Measurements from ENCODE around the gene CDC42. TPM values are rescaled to one million over a fixed set of nuclear protein-coding genes. Genes with fewer than 3 reads are reported as not detected.
A peak's percentile ranks its signal among the peaks of the same experiment; 100 is the strongest.

CDC42 gene
- polyA plus RNA-seq, 2 donors = 100 to 138 TPM

DNA sequence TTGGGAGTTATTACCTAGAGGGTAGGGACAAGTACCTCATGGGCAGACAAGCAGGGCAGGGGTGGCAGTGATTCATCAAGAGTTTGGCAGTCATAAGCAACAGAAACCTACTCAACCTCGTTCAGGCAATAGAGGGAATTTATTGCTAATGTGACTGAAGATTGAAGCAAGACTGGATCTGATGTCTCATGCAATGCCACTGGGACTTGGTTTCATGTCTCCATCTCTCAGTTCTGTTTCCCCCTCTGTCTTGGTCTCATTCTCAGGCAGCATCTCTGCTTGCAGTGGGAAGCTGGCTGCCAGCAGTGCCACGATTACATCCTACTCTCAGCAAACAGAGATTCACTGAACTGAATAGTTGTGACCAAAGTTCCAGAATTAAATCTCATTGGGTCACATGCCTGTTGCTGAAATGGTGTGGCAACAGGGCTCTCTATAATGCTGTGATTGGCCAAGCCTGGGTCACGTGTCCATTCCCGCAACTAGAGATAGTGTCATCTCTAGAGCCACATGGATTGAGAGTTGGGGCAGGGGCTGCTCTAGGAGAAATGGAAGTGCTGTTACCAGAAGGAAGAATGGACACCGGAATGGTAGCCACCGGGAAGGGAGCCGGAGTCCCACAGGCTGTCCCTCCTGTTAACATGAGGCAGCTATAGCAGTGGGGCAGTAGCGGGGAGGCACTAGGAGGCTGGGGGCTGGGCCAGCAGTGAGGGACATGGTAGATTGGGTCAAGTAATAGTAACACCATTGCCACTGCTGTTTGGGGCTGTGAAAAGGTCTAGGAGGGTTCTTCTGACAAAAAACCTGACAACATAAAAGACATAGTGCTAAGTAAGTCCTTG lies 3.9 kb upstream of the CDC42 start:
- Histone ChIP-seq H3K27ac (ENCODE audit: low read depth in 2 of 2, low read length in 1 of 2) (peak overlapping the region; percentile 80 to 91), H3K4me1 (ENCODE audit: control insufficient read depth in 2 of 2, insufficient read depth in 2 of 2, low read length in 1 of 2) (peaks cover 0 to 5% of the 10 kb centered on the region in 2 donors)
- 73% methylated on average over 8 of the region's 8 CpGs for WGBS, 2 donors

GRCh38 chr1:22050330-22050729 lies 2.2 kb upstream of the CDC42 start:
- Histone ChIP-seq H3K4me3 (ENCODE audit: low read depth in 1 of 2, low read length in 2 of 2) (no peak overlapping the region), H3K4me1 (ENCODE audit: control insufficient read depth in 2 of 2, insufficient read depth in 2 of 2, low read length in 1 of 2) (peaks cover under 1 to 5% of the 10 kb centered on the region in 2 donors), H3K36me3 (ENCODE audit: control insufficient read depth in 2 of 2, insufficient read depth in 2 of 2, low read length in 1 of 2) (no peaks in the 10 kb centered on the region), H3K27ac (ENCODE audit: low read depth in 2 of 2, low read length in 1 of 2) (no peak overlapping the region), H3K9me3 (ENCODE audit: control insufficient read depth in 2 of 2, insufficient read depth in 1 of 2, low read depth in 1 of 2, low read length in 1 of 2) (no peaks in the 10 kb centered on the region), H3K27me3 (ENCODE audit: control insufficient read depth in 1 of 2, insufficient read depth in 2 of 2, low read length in 2 of 2) (no peaks in the 10 kb centered on the region)
- WGBS, 2 donors = 97 to 100% methylated on average over 3 of the region's 3 CpGs

More for the DNA sequence above, 3.9 kb upstream of the CDC42 start:
- Histone ChIP-seq H3K9me3 (ENCODE audit: control insufficient read depth in 2 of 2, insufficient read depth in 1 of 2, low read depth in 1 of 2, low read length in 1 of 2) (no peaks in the 10 kb centered on the region), H3K4me3 (ENCODE audit: low read depth in 1 of 2, low read length in 2 of 2) (no peak overlapping the region), H3K27me3 (ENCODE audit: control insufficient read depth in 1 of 2, insufficient read depth in 2 of 2, low read length in 2 of 2) (no peaks in the 10 kb centered on the region), H3K36me3 (ENCODE audit: control insufficient read depth in 2 of 2, insufficient read depth in 2 of 2, low read length in 1 of 2) (no peaks in the 10 kb centered on the region)

- no peaks in the 10 kb centered on the region for H3K9me3 ChIP-seq (ENCODE audit: control insufficient read depth in 2 of 2, insufficient read depth in 1 of 2, low read depth in 1 of 2, low read length in 1 of 2)
- H3K4me1 ChIP-seq (ENCODE audit: control insufficient read depth in 2 of 2, insufficient read depth in 2 of 2, low read length in 1 of 2) = peaks cover 3 to 5% of the 10 kb centered on the region in 2 donors
- no peak overlapping the region for H3K27ac ChIP-seq (ENCODE audit: low read depth in 2 of 2, low read length in 1 of 2)
- no peaks in the 10 kb centered on the region for H3K27me3 ChIP-seq (ENCODE audit: control insufficient read depth in 1 of 2, insufficient read depth in 2 of 2, low read length in 2 of 2)
- H3K36me3 ChIP-seq (ENCODE audit: control insufficient read depth in 2 of 2, insufficient read depth in 2 of 2, low read length in 1 of 2) = no peaks in the 10 kb centered on the region
- WGBS, 2 donors = 86 to 91% methylated on average over 13 of the region's 13 CpGs
- no peak overlapping the region for H3K4me3 ChIP-seq (ENCODE audit: low read depth in 1 of 2, low read length in 2 of 2)
These were observed 848 bp upstream of the CDC42 start for GRCh38 chr1:22051607-22052114.

GRCh38 chr1:22053017-22053860 lies 730 bp downstream of the CDC42 start:
- 0 to 1% methylated on average over 36 to 70 of the region's 70 CpGs for WGBS, 2 donors

DNA sequence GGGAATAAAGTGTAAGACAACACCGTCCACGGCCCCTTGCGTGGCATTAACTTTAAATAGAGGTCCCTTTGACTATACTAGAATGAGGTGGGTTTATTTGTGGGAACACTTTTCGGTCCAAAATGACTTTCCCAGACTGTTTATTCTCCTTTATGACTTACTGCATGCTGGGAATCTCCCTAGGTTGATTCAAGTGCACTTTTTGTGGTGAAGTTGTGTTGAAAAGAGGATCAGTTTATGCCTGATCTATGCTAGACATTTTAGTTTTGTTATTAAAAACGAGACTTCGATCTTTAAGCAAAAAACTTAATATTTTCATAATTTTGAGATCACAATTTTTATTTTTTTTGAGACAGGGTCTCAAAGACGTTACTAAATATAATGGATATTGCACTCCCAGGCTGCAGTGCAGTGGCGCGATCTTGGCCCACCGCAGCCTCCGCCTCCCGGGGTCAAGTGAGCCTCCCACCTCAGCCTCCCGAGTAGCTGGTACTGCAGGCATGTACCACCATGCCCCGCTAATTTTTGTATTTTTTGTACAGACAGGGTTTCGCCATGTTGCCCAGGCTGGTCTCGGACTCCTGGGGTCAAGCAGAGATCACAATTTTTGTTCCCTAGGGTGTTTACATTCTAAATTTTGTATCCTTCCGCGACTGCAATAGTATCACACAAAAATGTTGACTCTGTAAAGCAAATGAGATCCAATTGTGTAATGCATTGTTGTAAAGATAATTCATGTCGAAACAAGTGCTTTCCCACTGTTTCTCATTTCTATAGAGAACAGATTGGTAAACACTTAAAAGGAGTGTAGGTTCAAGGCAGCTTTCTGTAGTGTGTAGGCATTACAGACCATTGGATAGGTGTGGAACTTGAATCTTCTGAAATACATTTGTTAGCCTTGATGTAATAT lies 1.6 kb downstream of the CDC42 start:
- H3K27ac ChIP-seq (ENCODE audit: low read depth in 2 of 2, low read length in 1 of 2) = peak overlapping the region; percentile 100
- H3K36me3 ChIP-seq (ENCODE audit: control insufficient read depth in 2 of 2, insufficient read depth in 2 of 2, low read length in 1 of 2) = no peaks in the 10 kb centered on the region
- no peaks in the 10 kb centered on the region for H3K27me3 ChIP-seq (ENCODE audit: control insufficient read depth in 1 of 2, insufficient read depth in 2 of 2, low read length in 2 of 2)
- H3K9me3 ChIP-seq (ENCODE audit: control insufficient read depth in 2 of 2, insufficient read depth in 1 of 2, low read depth in 1 of 2, low read length in 1 of 2) = no peaks in the 10 kb centered on the region
- H3K4me3 ChIP-seq (ENCODE audit: low read depth in 1 of 2, low read length in 2 of 2) = peak overlapping the region; percentile 80 to 99
- 33 to 41% methylated on average over 19 of the region's 19 CpGs for WGBS, 2 donors
- H3K4me1 ChIP-seq (ENCODE audit: control insufficient read depth in 2 of 2, insufficient read depth in 2 of 2, low read length in 1 of 2) = peaks cover 2 to 3% of the 10 kb centered on the region in 2 donors

More at GRCh38 chr1:22053017-22053860, 730 bp downstream of the CDC42 start:
- H3K36me3 ChIP-seq (ENCODE audit: control insufficient read depth in 2 of 2, insufficient read depth in 2 of 2, low read length in 1 of 2) = no peaks in the 10 kb centered on the region
- peak overlapping the region; percentile 80 to 99 for H3K4me3 ChIP-seq (ENCODE audit: low read depth in 1 of 2, low read length in 2 of 2)
- peaks cover 3 to 8% of the 10 kb centered on the region in 2 donors for H3K4me1 ChIP-seq (ENCODE audit: control insufficient read depth in 2 of 2, insufficient read depth in 2 of 2, low read length in 1 of 2)
- no peaks in the 10 kb centered on the region for H3K9me3 ChIP-seq (ENCODE audit: control insufficient read depth in 2 of 2, insufficient read depth in 1 of 2, low read depth in 1 of 2, low read length in 1 of 2)
- H3K27me3 ChIP-seq (ENCODE audit: control insufficient read depth in 1 of 2, insufficient read depth in 2 of 2, low read length in 2 of 2) = no peaks in the 10 kb centered on the region
- H3K27ac ChIP-seq (ENCODE audit: low read depth in 2 of 2, low read length in 1 of 2) = peak overlapping the region; percentile 100

DNA sequence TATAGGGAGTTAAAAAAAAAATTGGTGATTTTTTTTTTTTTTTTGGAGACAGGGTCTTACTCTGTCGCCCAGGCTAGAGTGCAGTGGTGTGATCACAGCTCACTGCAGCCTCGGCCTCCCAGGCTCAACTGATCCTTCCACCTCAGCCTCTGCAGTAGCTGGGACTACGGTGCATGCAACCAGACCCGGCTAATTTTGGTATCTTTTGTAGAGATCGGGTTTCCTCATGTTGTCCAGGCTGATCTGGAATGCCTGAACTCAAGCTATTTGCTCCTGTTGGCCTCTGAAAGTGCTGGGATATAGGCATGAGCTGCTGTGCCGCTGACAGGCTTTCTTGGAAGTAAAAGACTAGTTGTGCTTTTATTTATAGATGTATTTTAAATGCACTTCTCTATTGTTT lies 3.0 kb downstream of the CDC42 start:
- peak overlapping the region in 1 of 2 donors; percentile 55 for H3K27ac ChIP-seq (ENCODE audit: low read depth in 2 of 2, low read length in 1 of 2)
- H3K27me3 ChIP-seq (ENCODE audit: control insufficient read depth in 1 of 2, insufficient read depth in 2 of 2, low read length in 2 of 2) = no peaks in the 10 kb centered on the region
- WGBS, 2 donors = 53 to 60% methylated on average over 6 of the region's 6 CpGs
- H3K4me1 ChIP-seq (ENCODE audit: control insufficient read depth in 2 of 2, insufficient read depth in 2 of 2, low read length in 1 of 2) = peaks cover 2 to 3% of the 10 kb centered on the region in 2 donors
- H3K36me3 ChIP-seq (ENCODE audit: control insufficient read depth in 2 of 2, insufficient read depth in 2 of 2, low read length in 1 of 2) = no peaks in the 10 kb centered on the region
- no peaks in the 10 kb centered on the region for H3K9me3 ChIP-seq (ENCODE audit: control insufficient read depth in 2 of 2, insufficient read depth in 1 of 2, low read depth in 1 of 2, low read length in 1 of 2)
- no peak overlapping the region for H3K4me3 ChIP-seq (ENCODE audit: low read depth in 1 of 2, low read length in 2 of 2)

GRCh38 chr1:22056043-22056442 lies 3.5 kb downstream of the CDC42 start:
- 25 to 33% methylated on average over 1 of the region's 1 CpG for WGBS, 2 donors
- H3K4me1 ChIP-seq (ENCODE audit: control insufficient read depth in 2 of 2, insufficient read depth in 2 of 2, low read length in 1 of 2) = peaks cover 2 to 3% of the 10 kb centered on the region in 2 donors

DNA sequence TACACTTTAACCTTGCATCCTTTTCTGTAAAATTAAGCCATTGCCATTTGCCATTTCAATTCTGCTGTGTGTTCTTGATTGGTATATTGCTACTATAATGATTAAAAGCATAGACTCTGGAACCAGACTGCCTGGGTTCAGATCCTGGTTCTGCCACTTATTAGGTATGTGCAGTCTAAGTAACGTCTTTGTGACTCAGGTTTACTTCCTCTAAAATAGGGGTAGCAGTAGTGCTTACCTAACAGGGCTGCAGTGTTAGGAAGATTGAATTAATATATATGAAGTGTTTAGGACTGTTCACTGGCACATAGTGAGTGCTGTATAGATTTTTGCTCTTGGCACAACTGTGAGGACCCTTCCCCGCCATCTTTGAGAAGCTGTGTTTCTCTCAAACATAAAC lies 4.4 kb downstream of the CDC42 start:
- Histone ChIP-seq H3K4me3 (ENCODE audit: low read depth in 1 of 2, low read length in 2 of 2) (no peak overlapping the region), H3K9me3 (ENCODE audit: control insufficient read depth in 2 of 2, insufficient read depth in 1 of 2, low read depth in 1 of 2, low read length in 1 of 2) (no peaks in the 10 kb centered on the region), H3K4me1 (ENCODE audit: control insufficient read depth in 2 of 2, insufficient read depth in 2 of 2, low read length in 1 of 2) (peaks cover 2 to 3% of the 10 kb centered on the region in 2 donors), H3K27ac (ENCODE audit: low read depth in 2 of 2, low read length in 1 of 2) (no peak overlapping the region), H3K27me3 (ENCODE audit: control insufficient read depth in 1 of 2, insufficient read depth in 2 of 2, low read length in 2 of 2) (no peaks in the 10 kb centered on the region), H3K36me3 (ENCODE audit: control insufficient read depth in 2 of 2, insufficient read depth in 2 of 2, low read length in 1 of 2) (no peaks in the 10 kb centered on the region)
- 44 to 47% methylated on average over 2 of the region's 2 CpGs for WGBS, 2 donors

More at GRCh38 chr1:22056043-22056442, 3.5 kb downstream of the CDC42 start:
- Histone ChIP-seq H3K9me3 (ENCODE audit: control insufficient read depth in 2 of 2, insufficient read depth in 1 of 2, low read depth in 1 of 2, low read length in 1 of 2) (no peaks in the 10 kb centered on the region), H3K27me3 (ENCODE audit: control insufficient read depth in 1 of 2, insufficient read depth in 2 of 2, low read length in 2 of 2) (no peaks in the 10 kb centered on the region), H3K36me3 (ENCODE audit: control insufficient read depth in 2 of 2, insufficient read depth in 2 of 2, low read length in 1 of 2) (no peaks in the 10 kb centered on the region), H3K4me3 (ENCODE audit: low read depth in 1 of 2, low read length in 2 of 2) (no peak overlapping the region), H3K27ac (ENCODE audit: low read depth in 2 of 2, low read length in 1 of 2) (no peak overlapping the region)
